ENCODE results near the gene PACSIN2.

The PACSIN2 gene

GRCh38 chr22:42976217-42976933 is 38.6 kb downstream of the PACSIN2 start:
- no peak overlapping the region for H2AFZ ChIP-seq (ENCODE audit: low read depth, low read length)
- no peak overlapping the region for H3K4me3 ChIP-seq (ENCODE audit: insufficient read depth in 1 of 2, low read depth in 1 of 2, low read length in 2 of 2)
- 71% methylated on average over 6 of the region's 7 CpGs for WGBS
- H3K27me3 ChIP-seq (ENCODE audit: control insufficient read depth in 1 of 2, insufficient read depth in 1 of 2, low read length in 2 of 2), result no peaks in the 10 kb centered on the region
- H3K4me2 ChIP-seq (ENCODE audit: low read length, poor library complexity, severe bottlenecking), result no peak overlapping the region
- peak overlapping the region in 1 of 2 experiments; percentile 37 for H3K18ac ChIP-seq (ENCODE audit: low read depth in 1 of 2, low read length in 2 of 2)
- H2BK5ac ChIP-seq (ENCODE audit: low read depth, low read length, poor library complexity, severe bottlenecking), result no peak overlapping the region
- no peak for DNase-seq
- peaks cover 14% of the 10 kb centered on the region for H3K4me1 ChIP-seq (ENCODE audit: control insufficient read depth, insufficient read depth, low read depth, low read length)
- peak overlapping the region; percentile 55 for H4K8ac ChIP-seq (ENCODE audit: low read length)
- H3K27ac ChIP-seq (ENCODE audit: low read length, poor library complexity, severe bottlenecking), result no peak overlapping the region
- H3K4ac ChIP-seq (ENCODE audit: low read depth in 1 of 2, low read length in 2 of 2), result no peak overlapping the region
- H3K36me3 ChIP-seq (ENCODE audit: control insufficient read depth in 1 of 2, insufficient read depth in 2 of 2, low read depth in 1 of 2, low read length in 2 of 2), result peaks cover 0 to 2% of the 10 kb centered on the region in 2 experiments
- no peak overlapping the region for H3K23ac ChIP-seq (ENCODE audit: low read length in 2 of 2)
- no peak overlapping the region for H2BK15ac ChIP-seq (ENCODE audit: low read depth, poor library complexity, severe bottlenecking)
- no peak overlapping the region for H3K9ac ChIP-seq (ENCODE audit: low read length)
- H3K9me3 ChIP-seq (ENCODE audit: control insufficient read depth, low read length), result no peaks in the 10 kb centered on the region
- no peak overlapping the region for H2AK5ac ChIP-seq (ENCODE audit: low read length, severe bottlenecking)
- no peak overlapping the region for H2BK120ac ChIP-seq (ENCODE audit: low read depth, low read length)
- H2BK12ac ChIP-seq (ENCODE audit: low read length in 2 of 2), result no peak overlapping the region
- peak overlapping the region; percentile 7 for H4K91ac ChIP-seq (ENCODE audit: low read length)
- H3K79me1 ChIP-seq (replicated peaks; ENCODE audit: low read length, poor library complexity, severe bottlenecking), result peaks cover 24% of the 10 kb centered on the region
- H3K14ac ChIP-seq (ENCODE audit: low read length in 2 of 2), result no peak overlapping the region

GRCh38 chr22:42974223-42974622 is 40.7 kb downstream of the PACSIN2 start:
- Histone ChIP-seq H3K27ac (ENCODE audit: low read length, poor library complexity, severe bottlenecking) (no peak overlapping the region), H3K4me3 (ENCODE audit: insufficient read depth in 1 of 2, low read depth in 1 of 2, low read length in 2 of 2) (no peak overlapping the region), H2AFZ (ENCODE audit: low read depth, low read length) (no peak overlapping the region), H3K27me3 (ENCODE audit: control insufficient read depth in 1 of 2, insufficient read depth in 1 of 2, low read length in 2 of 2) (no peaks in the 10 kb centered on the region), H4K8ac (ENCODE audit: low read length) (no peak overlapping the region), H3K4me2 (ENCODE audit: low read length, poor library complexity, severe bottlenecking) (no peak overlapping the region), H3K4me1 (ENCODE audit: control insufficient read depth, insufficient read depth, low read depth, low read length) (peaks cover 22% of the 10 kb centered on the region), H3K9me3 (ENCODE audit: control insufficient read depth, low read length) (no peaks in the 10 kb centered on the region), H3K9ac (ENCODE audit: low read length) (no peak overlapping the region), H2BK15ac (ENCODE audit: low read depth, poor library complexity, severe bottlenecking) (no peak overlapping the region), H3K36me3 (ENCODE audit: control insufficient read depth in 1 of 2, insufficient read depth in 2 of 2, low read depth in 1 of 2, low read length in 2 of 2) (peaks cover 0 to 9% of the 10 kb centered on the region in 2 experiments), H2BK5ac (ENCODE audit: low read depth, low read length, poor library complexity, severe bottlenecking) (no peak overlapping the region), H3K4ac (ENCODE audit: low read depth in 1 of 2, low read length in 2 of 2) (no peak overlapping the region), H3K14ac (ENCODE audit: low read length in 2 of 2) (no peak overlapping the region), H3K18ac (ENCODE audit: low read depth in 1 of 2, low read length in 2 of 2) (no peak overlapping the region), H3K23ac (ENCODE audit: low read length in 2 of 2) (no peak overlapping the region), H2BK12ac (ENCODE audit: low read length in 2 of 2) (no peak overlapping the region), H2BK120ac (ENCODE audit: low read depth, low read length) (no peak overlapping the region), H3K79me1 (replicated peaks; ENCODE audit: low read length, poor library complexity, severe bottlenecking) (peaks cover 33% of the 10 kb centered on the region), H4K91ac (ENCODE audit: low read length) (no peak overlapping the region), H2AK5ac (ENCODE audit: low read length, severe bottlenecking) (no peak overlapping the region)
- no peak for DNase-seq
- WGBS, result 100% methylated on average over 1 of the region's 3 CpGs

- no peak overlapping the region for H2BK15ac ChIP-seq (ENCODE audit: low read depth, poor library complexity, severe bottlenecking)
- no peak overlapping the region for H4K91ac ChIP-seq (ENCODE audit: low read length)
- H3K4me3 ChIP-seq (ENCODE audit: insufficient read depth in 1 of 2, low read depth in 1 of 2, low read length in 2 of 2), result no peak overlapping the region
- H3K9ac ChIP-seq (ENCODE audit: low read length), result no peak overlapping the region
- H2AFZ ChIP-seq (ENCODE audit: low read depth, low read length), result no peak overlapping the region
- no peak for DNase-seq
- no peak overlapping the region for H3K18ac ChIP-seq (ENCODE audit: low read depth in 1 of 2, low read length in 2 of 2)
- H4K8ac ChIP-seq (ENCODE audit: low read length), result no peak overlapping the region
- peak overlapping the region in 1 of 2 experiments; percentile 23 for H3K23ac ChIP-seq (ENCODE audit: low read length in 2 of 2)
- no peak overlapping the region for H3K4ac ChIP-seq (ENCODE audit: low read depth in 1 of 2, low read length in 2 of 2)
- H3K79me1 ChIP-seq (replicated peaks; ENCODE audit: low read length, poor library complexity, severe bottlenecking), result peaks cover 33% of the 10 kb centered on the region
- no peak overlapping the region for H2BK5ac ChIP-seq (ENCODE audit: low read depth, low read length, poor library complexity, severe bottlenecking)
- peaks cover 22% of the 10 kb centered on the region for H3K4me1 ChIP-seq (ENCODE audit: control insufficient read depth, insufficient read depth, low read depth, low read length)
- H2BK12ac ChIP-seq (ENCODE audit: low read length in 2 of 2), result no peak overlapping the region
- H3K36me3 ChIP-seq (ENCODE audit: control insufficient read depth in 1 of 2, insufficient read depth in 2 of 2, low read depth in 1 of 2, low read length in 2 of 2), result peaks cover 0 to 9% of the 10 kb centered on the region in 2 experiments
- no peak overlapping the region for H3K27ac ChIP-seq (ENCODE audit: low read length, poor library complexity, severe bottlenecking)
- peak overlapping the region in 1 of 2 experiments; percentile 30 for H3K14ac ChIP-seq (ENCODE audit: low read length in 2 of 2)
- H3K27me3 ChIP-seq (ENCODE audit: control insufficient read depth in 1 of 2, insufficient read depth in 1 of 2, low read length in 2 of 2), result no peaks in the 10 kb centered on the region
- no peaks in the 10 kb centered on the region for H3K9me3 ChIP-seq (ENCODE audit: control insufficient read depth, low read length)
- no peak overlapping the region for H3K4me2 ChIP-seq (ENCODE audit: low read length, poor library complexity, severe bottlenecking)
- WGBS, result 94% methylated on average over 5 of the region's 5 CpGs
- H2AK5ac ChIP-seq (ENCODE audit: low read length, severe bottlenecking), result no peak overlapping the region
- no peak overlapping the region for H2BK120ac ChIP-seq (ENCODE audit: low read depth, low read length)
Observed at GRCh38 chr22:42973536-42973881, 41.4 kb downstream of the PACSIN2 start.

GRCh38 chr22:42972649-42973535 is 42.1 kb downstream of the PACSIN2 start:
- no peak overlapping the region for H4K91ac ChIP-seq (ENCODE audit: low read length)
- H2BK120ac ChIP-seq (ENCODE audit: low read depth, low read length), result no peak overlapping the region
- H2BK12ac ChIP-seq (ENCODE audit: low read length in 2 of 2), result no peak overlapping the region
- H3K27ac ChIP-seq (ENCODE audit: low read length, poor library complexity, severe bottlenecking), result no peak overlapping the region
- H3K4me3 ChIP-seq (ENCODE audit: insufficient read depth in 1 of 2, low read depth in 1 of 2, low read length in 2 of 2), result no peak overlapping the region
- H3K4me2 ChIP-seq (ENCODE audit: low read length, poor library complexity, severe bottlenecking), result no peak overlapping the region
- H3K14ac ChIP-seq (ENCODE audit: low read length in 2 of 2), result no peak overlapping the region
- DNase-seq, result peak; percentile 21
- no peak overlapping the region for H3K4ac ChIP-seq (ENCODE audit: low read depth in 1 of 2, low read length in 2 of 2)
- H2AK5ac ChIP-seq (ENCODE audit: low read length, severe bottlenecking), result no peak overlapping the region
- H2BK5ac ChIP-seq (ENCODE audit: low read depth, low read length, poor library complexity, severe bottlenecking), result no peak overlapping the region
- WGBS, result 88% methylated on average over 9 of the region's 10 CpGs
- no peak overlapping the region for H2AFZ ChIP-seq (ENCODE audit: low read depth, low read length)
- peaks cover 20% of the 10 kb centered on the region for H3K4me1 ChIP-seq (ENCODE audit: control insufficient read depth, insufficient read depth, low read depth, low read length)
- H3K36me3 ChIP-seq (ENCODE audit: control insufficient read depth in 1 of 2, insufficient read depth in 2 of 2, low read depth in 1 of 2, low read length in 2 of 2), result peaks cover 0 to 11% of the 10 kb centered on the region in 2 experiments
- H4K8ac ChIP-seq (ENCODE audit: low read length), result no peak overlapping the region
- no peak overlapping the region for H3K18ac ChIP-seq (ENCODE audit: low read depth in 1 of 2, low read length in 2 of 2)
- no peak overlapping the region for H3K23ac ChIP-seq (ENCODE audit: low read length in 2 of 2)
- no peaks in the 10 kb centered on the region for H3K27me3 ChIP-seq (ENCODE audit: control insufficient read depth in 1 of 2, insufficient read depth in 1 of 2, low read length in 2 of 2)
- H2BK15ac ChIP-seq (ENCODE audit: low read depth, poor library complexity, severe bottlenecking), result no peak overlapping the region
- H3K79me1 ChIP-seq (replicated peaks; ENCODE audit: low read length, poor library complexity, severe bottlenecking), result peaks cover 34% of the 10 kb centered on the region
- H3K9me3 ChIP-seq (ENCODE audit: control insufficient read depth, low read length), result no peaks in the 10 kb centered on the region
- H3K9ac ChIP-seq (ENCODE audit: low read length), result no peak overlapping the region
